Fibroblast of gingiva (primary cell): ENCODE data around the gene C10orf62.
"Not testable (repeated sequence)": the region's sequence is repeated elsewhere in the genome, so short reads cannot be mapped to it uniquely, and the experiment has no call there.

Experiments
- DNase-seq: peaks from one replicate; pipeline ENCODE4 v3.0.0-alpha.2; 2011; ENCODE audit warnings: low read depth

The C10orf62 gene

DNA sequence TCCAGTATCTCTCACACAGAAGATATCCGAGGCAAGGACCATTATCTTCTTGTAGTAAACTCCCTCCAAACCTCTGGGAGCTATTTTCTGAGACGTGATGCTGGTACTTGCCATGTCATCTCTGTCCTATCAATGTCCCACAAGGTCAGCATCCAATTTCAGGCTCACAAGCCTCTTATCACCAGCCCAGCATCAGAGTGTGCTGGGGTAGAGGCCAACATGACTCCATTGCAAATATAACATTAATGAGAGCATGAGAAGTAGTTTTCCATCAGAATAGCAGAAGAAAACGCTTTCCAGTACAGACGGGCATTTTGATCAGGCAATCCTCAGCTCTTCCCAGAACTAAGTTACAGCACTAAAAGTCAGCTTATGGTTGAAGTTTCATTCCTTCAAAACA lies 38.2 kb downstream of the C10orf62 start:
- DNase-seq: no peak

DNA sequence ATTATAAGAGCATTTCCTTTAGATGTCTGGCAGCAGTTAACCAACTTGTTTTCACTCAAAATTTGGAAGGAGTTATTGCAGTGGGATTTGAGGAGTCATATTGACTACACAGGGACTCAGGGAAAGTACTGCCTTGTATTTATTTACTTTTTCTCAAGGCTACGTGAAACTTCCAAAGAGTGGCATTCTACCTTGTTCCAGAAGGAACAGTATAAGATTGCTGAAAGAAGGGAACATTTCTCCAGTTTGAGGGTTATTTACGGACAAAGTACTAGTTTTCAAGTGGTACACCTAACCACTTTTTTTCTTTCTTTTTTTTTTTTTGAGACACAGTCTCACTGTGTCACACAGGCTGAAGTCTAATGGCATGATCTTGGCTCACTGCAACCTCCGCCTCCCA lies 38.7 kb downstream of the C10orf62 start:
- no peak for DNase-seq

GRCh38 chr10:97629289-97629688 lies 39.8 kb downstream of the C10orf62 start:
- no peak for DNase-seq

DNA sequence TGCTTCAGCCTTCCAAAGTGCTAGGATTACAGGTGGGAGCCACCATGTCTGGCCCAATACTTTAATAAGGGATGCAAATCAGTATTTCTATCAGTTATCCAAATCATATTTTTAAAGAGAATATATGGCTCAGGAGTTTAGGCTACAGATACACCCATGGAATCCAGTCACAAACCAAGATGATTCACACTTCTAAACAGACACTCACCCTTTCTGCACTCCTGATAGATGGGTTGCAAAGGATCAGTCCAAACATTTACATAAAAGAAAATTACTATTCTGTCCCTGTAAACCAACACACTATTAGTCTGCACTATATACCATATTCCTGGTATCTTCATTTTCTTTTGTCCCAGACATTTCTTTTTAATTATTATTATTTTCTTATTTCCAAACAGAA lies 41.6 kb downstream of the C10orf62 start:
- no peak for DNase-seq

- peak; percentile 89 for DNase-seq
Observed at GRCh38 chr10:97632949-97633884, 43.7 kb downstream of the C10orf62 start, which contains the start of gene MORN4. Gene MORN4 (minus strand): TSS chr10:97633500. CDS start chr10:97619653, 13,847 bp downstream.

DNA sequence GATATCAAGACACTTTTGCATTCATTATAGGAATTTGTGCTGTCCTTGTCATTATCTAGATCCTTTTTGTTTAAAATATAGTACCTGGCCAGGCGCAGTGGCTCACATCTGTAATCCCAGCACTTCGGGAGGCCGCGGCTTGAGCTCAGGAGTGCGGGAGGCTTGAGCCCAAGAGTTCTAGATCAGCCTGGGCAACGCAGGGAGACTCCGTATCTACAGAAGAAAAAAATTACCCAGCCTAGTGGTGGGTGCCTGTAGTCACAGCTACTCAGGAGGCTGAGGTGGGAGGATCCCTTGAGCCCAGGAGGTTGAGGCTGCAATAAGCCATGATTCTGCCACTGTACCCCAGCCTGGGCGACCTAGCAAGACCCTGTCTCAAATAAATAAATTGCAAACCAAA lies 44.4 kb downstream of the C10orf62 start:
- no peak for DNase-seq

GRCh38 chr10:97635577-97635976 lies 46.1 kb downstream of the C10orf62 start:
- no peak for DNase-seq

GRCh38 chr10:97639090-97639489 lies 49.6 kb downstream of the C10orf62 start:
- DNase-seq: not testable (repeated sequence)

GRCh38 chr10:97640174-97640867 lies 50.8 kb downstream of the C10orf62 start, which contains the start of gene PI4K2A:
Gene PI4K2A (plus strand): TSS chr10:97640671. CDS start chr10:97640743, 72 bp downstream.
- DNase-seq: peak; percentile 99
